Adrenal gland (tissue), 5 donors: ENCODE results near the gene FAM110C.

Source experiments
- POLR2A ChIP-seq, 2 donors: fragments of 450-650 bp; IDR thresholded peaks; one replicate each; pipeline ENCODE4 v1.6.1; 2017; ENCODE audit warnings: antibody characterized with exemption in 2 of 2, mild to moderate bottlenecking in 2 of 2, moderate library complexity in 1 of 2
- TF ChIP-seq, protein P1 (sequence below), 6 experiments: fragments of 450-650 bp in 4 of 6; fragments of 200-600 bp in 2 of 6; sonication (generic) in 1 of 6; IDR thresholded peaks; 1 replicate in 5 of 6; 2 replicates in 1 of 6; pipeline versions ENCODE4 v1.5.1 to v1.8.0; 2016 to 2021; ENCODE audit warnings: antibody characterized with exemption in 6 of 6, mild to moderate bottlenecking in 2 of 6, moderate library complexity in 1 of 6
- donor health status: DM: no; HTN: no; CAD: no.

DNA sequence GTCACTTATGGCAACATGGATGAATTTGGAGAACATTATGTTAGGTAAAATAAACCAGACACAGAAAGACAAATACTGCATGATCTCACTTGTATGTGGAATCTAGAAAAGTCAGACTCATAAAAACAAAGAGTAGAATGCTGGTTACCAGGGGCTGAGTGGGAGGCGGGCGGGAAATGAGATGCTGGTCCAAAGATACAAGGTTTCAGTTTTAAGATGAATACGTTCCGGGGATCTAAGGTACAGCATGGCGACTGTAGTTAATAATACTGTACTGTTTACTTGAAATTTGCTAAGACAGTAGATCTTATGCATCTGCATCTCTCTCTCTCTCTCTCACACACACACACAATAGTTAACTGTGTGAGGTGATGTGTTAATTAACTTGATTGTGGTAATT, 14.2 kb downstream of the FAM110C start:
- TF ChIP-seq, protein P1, sequence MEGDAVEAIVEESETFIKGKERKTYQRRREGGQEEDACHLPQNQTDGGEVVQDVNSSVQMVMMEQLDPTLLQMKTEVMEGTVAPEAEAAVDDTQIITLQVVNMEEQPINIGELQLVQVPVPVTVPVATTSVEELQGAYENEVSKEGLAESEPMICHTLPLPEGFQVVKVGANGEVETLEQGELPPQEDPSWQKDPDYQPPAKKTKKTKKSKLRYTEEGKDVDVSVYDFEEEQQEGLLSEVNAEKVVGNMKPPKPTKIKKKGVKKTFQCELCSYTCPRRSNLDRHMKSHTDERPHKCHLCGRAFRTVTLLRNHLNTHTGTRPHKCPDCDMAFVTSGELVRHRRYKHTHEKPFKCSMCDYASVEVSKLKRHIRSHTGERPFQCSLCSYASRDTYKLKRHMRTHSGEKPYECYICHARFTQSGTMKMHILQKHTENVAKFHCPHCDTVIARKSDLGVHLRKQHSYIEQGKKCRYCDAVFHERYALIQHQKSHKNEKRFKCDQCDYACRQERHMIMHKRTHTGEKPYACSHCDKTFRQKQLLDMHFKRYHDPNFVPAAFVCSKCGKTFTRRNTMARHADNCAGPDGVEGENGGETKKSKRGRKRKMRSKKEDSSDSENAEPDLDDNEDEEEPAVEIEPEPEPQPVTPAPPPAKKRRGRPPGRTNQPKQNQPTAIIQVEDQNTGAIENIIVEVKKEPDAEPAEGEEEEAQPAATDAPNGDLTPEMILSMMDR (IDR thresholded peaks at IDR 0.05), result no peak
- no peak for TF ChIP-seq POLR2A (IDR thresholded peaks at IDR 0.05)
